Measurements from ENCODE around the gene HRAS.

DNA sequence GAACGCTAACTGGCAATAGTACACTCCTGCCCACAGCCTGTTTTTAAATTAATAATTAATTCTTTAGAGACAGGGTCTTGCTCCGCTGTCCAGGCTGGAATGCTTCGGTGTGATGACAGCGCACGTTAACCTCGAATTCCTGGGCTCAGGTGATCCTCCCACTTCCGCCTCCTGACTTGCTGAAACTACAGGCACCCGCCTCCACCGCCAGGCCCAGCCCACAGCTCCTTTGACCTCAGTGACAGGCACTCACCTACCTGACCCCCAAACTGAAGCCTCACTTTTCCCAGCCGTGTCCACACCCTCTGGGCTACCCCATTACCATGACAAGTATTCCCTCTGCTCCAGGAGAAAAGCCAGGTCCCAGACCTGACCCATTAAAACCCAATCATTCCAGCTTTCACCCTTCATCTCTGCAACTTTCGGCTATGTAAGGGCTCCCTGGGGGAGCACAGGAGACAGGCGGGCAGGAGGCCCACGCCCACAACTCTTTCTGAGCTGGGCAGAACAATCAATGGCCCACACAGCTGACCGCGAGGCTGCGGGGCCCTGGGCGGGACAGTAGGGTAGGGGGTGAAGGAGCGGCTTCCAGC, 24.4 kb upstream of the HRAS start:
- TF ChIP-seq CTCF (conservative IDR thresholded peaks at IDR 0.05; ENCODE audit: low read length) (no peak), EZH2phosphoT487 (IDR thresholded peaks at IDR 0.05; ENCODE audit: borderline replicate concordance) (no peak)
